HepG2 (cell line): Measurements from ENCODE around the gene G6PC3. TPM values are rescaled to one million over a fixed set of nuclear protein-coding genes. Genes with fewer than 3 reads are reported as not detected.
A peak's percentile ranks its signal among the peaks of the same experiment; 100 is the strongest.

Source experiments
- ATAC-seq: fragments of 200-7000 bp; cut with Tn5 transposase; 3 replicates; pipeline ENCODE4 v1.9.1; 2020; ENCODE audit warnings: mild to moderate bottlenecking, moderate library complexity
- BruUV-seq: library from RNA; stranded (reverse); fragments of 400-500 nt; replicated peaks from 2 replicates; lab custom pipeline; 2021; lab: Mats Ljungman, UMichigan
- CTCF ChIA-PET: fragments of 300-600 bp; formaldehyde crosslinking; extraction: SDS; loops from one replicate; lab custom pipeline; 2021; ENCODE audit warnings: low total read pairs, inconsistent platforms, low intra/inter-chr PET ratio; lab: Yijun Ruan, JAX
- POLR2A ChIA-PET: fragments of 350-600 bp; sonication (Branson Sonifier 250); formaldehyde crosslinking; loops from one replicate; lab custom pipeline; 2020; ENCODE audit warnings: antibody characterized with exemption, inconsistent platforms; lab: Yijun Ruan, JAX
- DNase-seq: peaks from one replicate; pipeline ENCODE4 v3.0.0-alpha.2; 2015; ENCODE audit warnings: low spot score
- FAIRE-seq: peaks from 3 replicates; lab custom pipeline; 2011; peaks lifted over from hg19 to GRCh38; lab: Jason Lieb, UNC
- H2AFZ ChIP-seq: one replicate; pipeline ENCODE4 v1.6.1; 2011; ENCODE audit warnings: low read length, inconsistent platforms
- H3K27ac ChIP-seq: fragments of 300-600 bp; 3 replicates; pipeline ENCODE4 v1.8.0; 2011; ENCODE audit warnings: mixed run types, mild to moderate bottlenecking, mixed read lengths, low read length, inconsistent platforms; ENCODE audit not compliant: insufficient read depth; ENCODE audit errors: extremely low read length
- H3K27me3 ChIP-seq, 2 experiments: fragments of 200-600 bp in 1 of 2; 2 replicates in 1 of 2; 3 replicates in 1 of 2; pipeline versions ENCODE4 v1.6.0 to v1.8.0; 2011; ENCODE audit warnings: low read length in 2 of 2, mild to moderate bottlenecking in 2 of 2, moderate library complexity in 2 of 2, inconsistent platforms in 1 of 2; ENCODE audit not compliant: insufficient read depth in 2 of 2, control insufficient read depth in 1 of 2
- H3K36me3 ChIP-seq, 2 experiments: fragments of 200-600 bp in 1 of 2; replicated peaks in 1 of 2; 2 replicates in 1 of 2; 3 replicates in 1 of 2; pipeline versions ENCODE4 v1.5.1 to v1.8.0; 2011; ENCODE audit warnings: low read length in 2 of 2, inconsistent platforms in 1 of 2; ENCODE audit not compliant: insufficient read depth in 2 of 2, control insufficient read depth in 1 of 2
- H3K4me1 ChIP-seq: 2 replicates; pipeline ENCODE4 v1.5.1; 2012; ENCODE audit warnings: low read length, inconsistent platforms; ENCODE audit not compliant: insufficient read depth
- H3K4me2 ChIP-seq: 2 replicates; pipeline ENCODE4 v1.6.0; 2011; ENCODE audit warnings: low read depth, low read length, inconsistent platforms
- H3K4me3 ChIP-seq, 3 experiments: fragments of 200-600 bp in 1 of 3; sonication (generic), shearing (Covaris generic) in 1 of 3; replicated peaks in 1 of 3; 2 replicates each; pipeline ENCODE4 v1.5.1; 2011 to 2016; ENCODE audit warnings: low read length in 3 of 3, inconsistent platforms in 2 of 3, low read depth in 2 of 3, mild to moderate bottlenecking in 2 of 3, control low read depth in 1 of 3, mixed read lengths in 1 of 3; ENCODE audit not compliant: insufficient read depth in 1 of 3
- H3K79me2 ChIP-seq: one replicate; pipeline ENCODE4 v1.6.1; 2011; ENCODE audit warnings: low read length, inconsistent platforms; ENCODE audit not compliant: insufficient read depth
- H3K9ac ChIP-seq: 2 replicates; pipeline ENCODE4 v1.6.0; 2011; ENCODE audit warnings: mild to moderate bottlenecking, low read depth, low read length, inconsistent platforms; ENCODE audit not compliant: insufficient read depth
- H3K9me3 ChIP-seq: 2 replicates; pipeline ENCODE4 v1.5.1; 2012; ENCODE audit warnings: mild to moderate bottlenecking, low read length
- H4K20me1 ChIP-seq: 2 replicates; pipeline ENCODE4 v1.6.0; 2011; ENCODE audit warnings: inconsistent platforms, mild to moderate bottlenecking, low read length, moderate library complexity; ENCODE audit not compliant: insufficient read depth
- ATF7-NPFF ChIP-seq: sonication (generic); formaldehyde crosslinking; IDR thresholded peaks from 2 replicates; pipeline ENCODE4 v1.8.1; 2023; ENCODE audit warnings: mild to moderate bottlenecking, low read depth, missing genetic modification reagents, moderate library complexity
- HOXA7 ChIP-seq: sonication (generic); formaldehyde crosslinking; IDR thresholded peaks from 2 replicates; pipeline ENCODE4 v1.8.1; 2022; ENCODE audit warnings: mild to moderate bottlenecking, missing genetic modification reagents, moderate library complexity
- LCORL ChIP-seq, 2 experiments: fragments of 450-650 bp in 1 of 2; sonication (generic) in 1 of 2; formaldehyde crosslinking in 1 of 2; IDR thresholded peaks; 2 replicates each; pipeline versions ENCODE4 v1.5.0 to v1.6.1; 2017 to 2020; ENCODE audit warnings: antibody characterized with exemption in 1 of 2, missing genetic modification reagents in 1 of 2
- MTF1 ChIP-seq: sonication (generic); formaldehyde crosslinking; IDR thresholded peaks from 2 replicates; pipeline ENCODE4 v1.5.0; 2020; ENCODE audit warnings: missing genetic modification reagents
- NR2F2 ChIP-seq: IDR thresholded peaks from 2 replicates; pipeline ENCODE4 v1.6.1; 2012; ENCODE audit warnings: low read depth, inconsistent platforms, borderline replicate concordance
- ONECUT2 ChIP-seq: sonication (generic); formaldehyde crosslinking; IDR thresholded peaks from 2 replicates; pipeline ENCODE4 v1.4.0; 2020; ENCODE audit warnings: missing genetic modification reagents
- POGZ ChIP-seq: sonication (generic); formaldehyde crosslinking; IDR thresholded peaks from 2 replicates; pipeline ENCODE4 v1.4.0; 2020; ENCODE audit warnings: mild to moderate bottlenecking, missing genetic modification reagents
- REL ChIP-seq: sonication (generic); formaldehyde crosslinking; conservative IDR thresholded peaks from 2 replicates; pipeline ENCODE4 v1.8.0; 2022; ENCODE audit warnings: mild to moderate bottlenecking, missing genetic modification reagents, moderate library complexity
- TAF1 ChIP-seq: sonication (generic); formaldehyde crosslinking; IDR thresholded peaks from 2 replicates; pipeline ENCODE4 v1.4.0; 2020; ENCODE audit warnings: missing genetic modification reagents
- TRIM22 ChIP-seq: fragments of 450-650 bp; IDR thresholded peaks from 2 replicates; pipeline ENCODE4 v1.6.1; 2017
- ZBTB3 ChIP-seq: sonication (generic); formaldehyde crosslinking; IDR thresholded peaks from 2 replicates; pipeline ENCODE4 v1.4.0; 2020; ENCODE audit warnings: low read depth, mild to moderate bottlenecking, moderate library complexity, missing genetic modification reagents, borderline replicate concordance
- ZBTB7B ChIP-seq: sonication (generic); formaldehyde crosslinking; IDR thresholded peaks from 2 replicates; pipeline ENCODE4 v1.4.0; 2020; ENCODE audit warnings: missing genetic modification reagents
- ZNF430 ChIP-seq: sonication (generic); formaldehyde crosslinking; IDR thresholded peaks from 2 replicates; pipeline ENCODE4 v1.9.0; 2021; ENCODE audit warnings: mild to moderate bottlenecking, missing genetic modification reagents
- ZNF7 ChIP-seq: IDR thresholded peaks from 2 replicates; pipeline ENCODE4 v1.6.1; 2016; ENCODE audit warnings: missing biosample characterization, missing genetic modification reagents
- ZNF709 ChIP-seq: sonication (generic); formaldehyde crosslinking; IDR thresholded peaks from 2 replicates; pipeline ENCODE4 v1.5.0; 2020; ENCODE audit warnings: mild to moderate bottlenecking, missing genetic modification reagents
- ZNF790 ChIP-seq: sonication (generic); formaldehyde crosslinking; IDR thresholded peaks from 2 replicates; pipeline ENCODE4 v1.8.0; 2022; ENCODE audit warnings: missing genetic modification reagents, mild to moderate bottlenecking, borderline replicate concordance
- ZSCAN31 ChIP-seq: sonication (generic); formaldehyde crosslinking; IDR thresholded peaks from 2 replicates; pipeline ENCODE4 v1.5.0; 2020; ENCODE audit warnings: low read depth, mild to moderate bottlenecking, missing genetic modification reagents
- WGBS: methylation state at CpG from one replicate; pipeline ENCODE4 v1.1.6; 2017; ENCODE audit warnings: low lambda C conversion rate; 5-methylcytosine and 5-hydroxymethylcytosine counted together
- in situ Hi-C: cut with HindIII; loops from 2 replicates; pipeline ENCODE4 v1.10.0; 2017; ENCODE audit warnings: low pct_unique_long_range_greater_than_20kb; ENCODE audit not compliant: extremely low pct_ligation_motif_present
- intact Hi-C: fragments of 100-400 bp; cut with micrococcal nuclease; formaldehyde crosslinking; loops from one replicate; pipeline ENCODE4 v1.10.0; 2022; ENCODE audit not compliant: unreplicated experiment
- polyA plus RNA-seq, 8 experiments: library from polyadenylated mRNA; depleted of rRNA in 3 of 8; stranded (reverse) in 7 of 8; unstranded in 1 of 8; fragments of >200 nt; fragmentation: Illumina TruSeq in 4 of 8; extraction: Trizol in 4 of 8; gene quantifications; 2 replicates each; pipeline versions ENCODE4 v1.2.1 to v1.2.3, GENCODE V29; 2011 to 2016; ENCODE audit warnings: low read depth in 4 of 8, missing spikeins in 1 of 8, mixed read lengths in 1 of 8; ENCODE audit not compliant: insufficient read depth in 1 of 8
- total RNA-seq, 5 experiments: library from RNA; depleted of rRNA; stranded (reverse); fragments of >200 nt; fragmentation: Illumina TruSeq; extraction: Trizol; gene quantifications; 2 replicates each; pipeline ENCODE4 v1.2.3, GENCODE V29; 2016; ENCODE audit warnings: low read depth in 1 of 5
- TF ChIP-seq, protein P1 (sequence below): sonication (generic); formaldehyde crosslinking; IDR thresholded peaks from 2 replicates; pipeline ENCODE4 v1.8.0; 2022; ENCODE audit warnings: mild to moderate bottlenecking, missing genetic modification reagents, moderate library complexity
- TF ChIP-seq, protein P2 (sequence below): sonication (generic); formaldehyde crosslinking; IDR thresholded peaks from 2 replicates; pipeline ENCODE4 v1.5.0; 2020; ENCODE audit warnings: missing genetic modification reagents

Gene G6PC3
- total and polyA plus RNA-seq, 2 of the 13 experiments (the other 11 are each of a cell fraction or from before 2014, with no cell fraction given) = 38.5 to 75.8 TPM

GRCh38 chr17:44095647-44096496 is 25.3 kb downstream of the G6PC3 start:
- Histone ChIP-seq H3K36me3 (peaks cover 15 to 25% of the 10 kb centered on the region in 2 experiments), H3K27ac (peak overlapping the region; percentile 94), H4K20me1 (peaks cover 7% of the 10 kb centered on the region; the same call in 1 of the 2 replicates), H3K4me3 (peak overlapping the region; percentile 28 to 68 (median 31); a peak in 5 of 6 replicates), H3K4me2 (peak overlapping the region; percentile 87), H3K79me2 (peaks cover 13% of the 10 kb centered on the region), H3K4me1 (peaks cover 47% of the 10 kb centered on the region), H3K9ac (peak overlapping the region; percentile 80), H2AFZ (no peak overlapping the region), H3K27me3 (no peaks in the 10 kb centered on the region), H3K9me3 (no peaks in the 10 kb centered on the region)
- ChIA-PET POLR2A (interaction anchor here (0.7 to 3.1 kb wide), 9 partner anchors 9 to 91 kb away, joined by 4 to 23 read pairs (median 7); partner anchors contain the start of genes G6PC3, HDAC5, LSM12 and TMUB2), CTCF (interaction anchor here (1.0 to 2.4 kb wide), 3 partner anchors 12 to 20 kb away, joined by 3 to 17 read pairs (median 3); no protein-coding TSS in a partner anchor)
- ATAC-seq (peak; percentile 92), FAIRE-seq (peak; percentile 99), DNase-seq (peak; percentile 94)
- WGBS = 14% methylated on average over 11 of the region's 12 CpGs
- intact Hi-C loops (loop anchor here (2.0 kb wide), 1 partner anchor 15 kb away; no protein-coding TSS in a partner anchor), in situ Hi-C loops (no loop called here)
- TSS peak; percentile 78 for BruUV-seq
- TF ChIP-seq ZNF790 = no peak
- peak; percentile 47; the same call in 1 of the 2 replicates for TF ChIP-seq TAF1 (CRISPR knock-in tag)
- no peak for TF ChIP-seq ZNF7 (CRISPR knock-in tag)
- TF ChIP-seq ZBTB3 (CRISPR knock-in tag) = no peak
- no peak for TF ChIP-seq ZNF430 (CRISPR knock-in tag)
- peak; percentile 48; the same call in 1 of the 2 replicates for TF ChIP-seq ONECUT2
- TF ChIP-seq LCORL (IDR thresholded peaks at IDR 0.05) = no peak
- no peak for TF ChIP-seq LCORL (CRISPR knock-in tag; IDR thresholded peaks at IDR 0.05)
- TF ChIP-seq NR2F2 = no peak
- TF ChIP-seq, protein P1, sequence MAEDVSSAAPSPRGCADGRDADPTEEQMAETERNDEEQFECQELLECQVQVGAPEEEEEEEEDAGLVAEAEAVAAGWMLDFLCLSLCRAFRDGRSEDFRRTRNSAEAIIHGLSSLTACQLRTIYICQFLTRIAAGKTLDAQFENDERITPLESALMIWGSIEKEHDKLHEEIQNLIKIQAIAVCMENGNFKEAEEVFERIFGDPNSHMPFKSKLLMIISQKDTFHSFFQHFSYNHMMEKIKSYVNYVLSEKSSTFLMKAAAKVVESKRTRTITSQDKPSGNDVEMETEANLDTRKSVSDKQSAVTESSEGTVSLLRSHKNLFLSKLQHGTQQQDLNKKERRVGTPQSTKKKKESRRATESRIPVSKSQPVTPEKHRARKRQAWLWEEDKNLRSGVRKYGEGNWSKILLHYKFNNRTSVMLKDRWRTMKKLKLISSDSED (CRISPR knock-in tag) = no peak
- no peak for TF ChIP-seq REL (CRISPR knock-in tag)
- no peak for TF ChIP-seq TRIM22
- no peak for TF ChIP-seq POGZ
- no peak for TF ChIP-seq MTF1 (CRISPR knock-in tag)
- TF ChIP-seq ATF7-NPFF (CRISPR knock-in tag) = no peak
- no peak for TF ChIP-seq ZNF709
- TF ChIP-seq HOXA7 (CRISPR knock-in tag) = no peak
- TF ChIP-seq ZBTB7B = peak; percentile 47; the same call in 1 of the 2 replicates
- TF ChIP-seq, protein P2, sequence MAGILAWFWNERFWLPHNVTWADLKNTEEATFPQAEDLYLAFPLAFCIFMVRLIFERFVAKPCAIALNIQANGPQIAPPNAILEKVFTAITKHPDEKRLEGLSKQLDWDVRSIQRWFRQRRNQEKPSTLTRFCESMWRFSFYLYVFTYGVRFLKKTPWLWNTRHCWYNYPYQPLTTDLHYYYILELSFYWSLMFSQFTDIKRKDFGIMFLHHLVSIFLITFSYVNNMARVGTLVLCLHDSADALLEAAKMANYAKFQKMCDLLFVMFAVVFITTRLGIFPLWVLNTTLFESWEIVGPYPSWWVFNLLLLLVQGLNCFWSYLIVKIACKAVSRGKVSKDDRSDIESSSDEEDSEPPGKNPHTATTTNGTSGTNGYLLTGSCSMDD (CRISPR knock-in tag) = no peak
- no peak for TF ChIP-seq ZSCAN31 (CRISPR knock-in tag)
